IPS-NIHi7 (cell line): Measurements from ENCODE around the gene COMT.

Source experiments
- DNase-seq: peaks from one replicate; pipeline ENCODE4 v3.0.0; 2012; ENCODE audit warnings: mixed read lengths; ENCODE audit errors: extremely low spot score

The COMT gene

DNA sequence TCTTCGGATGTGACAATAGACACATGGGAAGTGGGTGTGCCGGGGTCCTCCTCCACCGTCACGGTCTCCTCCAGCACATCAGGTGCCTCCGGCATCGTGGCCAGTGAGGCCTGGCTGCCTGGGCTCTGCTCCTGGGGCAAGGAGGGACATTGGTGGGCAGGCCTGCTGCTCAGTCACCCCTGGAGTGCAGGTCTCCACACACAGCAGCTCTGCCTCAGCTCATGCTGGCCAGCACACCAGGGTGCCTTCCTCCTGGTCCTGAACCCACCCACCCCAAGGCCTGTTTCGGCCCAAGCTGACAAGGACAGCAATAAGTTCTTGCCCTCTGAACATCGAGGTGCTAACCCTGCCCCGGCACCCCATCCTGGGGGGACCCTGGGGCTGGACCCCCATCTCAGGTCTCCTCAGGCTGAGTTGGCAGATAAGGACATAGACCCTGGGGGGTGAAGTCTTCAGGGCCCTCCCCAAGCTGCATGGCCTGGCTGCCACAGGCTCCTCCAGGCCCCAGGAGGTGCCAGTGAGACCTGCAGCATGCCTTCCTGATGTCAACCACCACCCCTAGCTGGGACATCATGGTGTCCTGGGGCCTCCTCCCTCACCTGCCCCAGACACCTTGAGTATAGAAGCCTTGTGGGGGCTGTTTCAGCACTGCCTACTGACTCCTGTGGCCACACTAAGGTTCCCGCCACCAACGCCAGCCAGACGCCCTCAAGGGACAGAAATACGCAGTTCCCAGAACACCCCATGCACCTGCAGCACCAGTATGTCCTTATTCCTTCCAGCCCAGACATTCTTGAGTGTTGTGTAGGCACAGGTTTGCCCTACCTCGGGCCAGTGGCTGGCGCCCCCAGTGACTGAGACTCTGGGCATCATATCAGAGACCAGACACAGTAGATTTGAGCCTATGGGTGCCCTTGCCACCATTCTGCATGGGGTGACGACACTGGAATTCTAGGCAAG, 40.7 kb downstream of the COMT start:
- DNase-seq: no peak

DNA sequence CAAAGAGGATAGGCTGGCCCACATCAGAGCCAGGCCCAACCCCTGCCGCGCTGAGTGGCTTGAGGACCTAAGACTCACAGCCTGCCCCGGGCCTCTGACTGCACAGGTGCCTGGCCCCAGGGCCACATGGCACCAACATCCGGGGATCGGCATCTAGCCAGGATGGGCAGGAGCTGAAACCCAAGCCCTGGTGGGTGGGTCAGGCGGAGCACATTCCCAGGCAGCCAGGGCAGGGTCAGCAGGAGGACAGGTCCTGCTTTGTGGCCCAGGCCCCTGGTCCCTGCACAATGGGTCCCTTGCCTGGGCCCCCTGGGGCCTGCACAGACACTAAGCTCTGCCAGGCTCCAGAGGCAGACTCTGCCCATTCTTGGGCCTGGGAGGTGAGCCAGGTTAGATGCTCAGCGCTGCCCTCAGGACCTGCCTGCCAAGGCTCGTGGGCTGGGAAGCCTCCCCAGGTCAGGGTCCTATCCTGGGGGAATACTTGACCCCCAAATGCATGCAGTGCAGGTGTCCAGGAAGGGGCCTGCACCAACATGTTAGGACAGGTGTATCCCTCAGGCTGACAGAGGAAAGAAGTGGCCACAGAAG, 41.5 kb downstream of the COMT start:
- no peak for DNase-seq

GRCh38 chr22:19983741-19984140, 42.2 kb downstream of the COMT start:
- DNase-seq: no peak

DNA sequence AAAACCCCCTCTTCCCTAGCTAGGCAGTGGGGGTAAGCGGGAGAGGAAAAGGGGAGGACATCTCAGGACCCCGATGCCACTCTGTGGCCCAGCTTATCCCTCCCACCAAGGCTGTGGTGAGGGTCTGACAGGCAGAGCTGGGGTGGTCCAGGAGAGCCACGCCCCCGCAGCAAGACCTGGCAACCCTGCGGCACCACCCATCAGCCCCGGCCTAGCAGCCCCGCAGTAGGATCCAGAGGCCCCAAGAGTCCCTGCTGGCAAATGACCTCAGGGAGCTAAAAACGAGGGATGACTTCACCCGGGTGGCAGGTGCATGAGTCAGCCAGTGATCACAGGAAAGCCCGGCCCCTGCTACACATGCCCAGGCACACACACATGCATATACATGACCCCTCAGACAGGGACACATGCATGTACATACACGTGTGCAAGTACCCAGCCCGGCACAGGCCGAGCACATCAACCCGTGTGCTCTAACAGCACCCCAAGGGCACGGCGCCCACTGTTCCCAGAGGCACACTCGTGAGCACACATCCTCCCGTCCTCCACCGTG, 42.7 kb downstream of the COMT start:
- DNase-seq: no peak

DNA sequence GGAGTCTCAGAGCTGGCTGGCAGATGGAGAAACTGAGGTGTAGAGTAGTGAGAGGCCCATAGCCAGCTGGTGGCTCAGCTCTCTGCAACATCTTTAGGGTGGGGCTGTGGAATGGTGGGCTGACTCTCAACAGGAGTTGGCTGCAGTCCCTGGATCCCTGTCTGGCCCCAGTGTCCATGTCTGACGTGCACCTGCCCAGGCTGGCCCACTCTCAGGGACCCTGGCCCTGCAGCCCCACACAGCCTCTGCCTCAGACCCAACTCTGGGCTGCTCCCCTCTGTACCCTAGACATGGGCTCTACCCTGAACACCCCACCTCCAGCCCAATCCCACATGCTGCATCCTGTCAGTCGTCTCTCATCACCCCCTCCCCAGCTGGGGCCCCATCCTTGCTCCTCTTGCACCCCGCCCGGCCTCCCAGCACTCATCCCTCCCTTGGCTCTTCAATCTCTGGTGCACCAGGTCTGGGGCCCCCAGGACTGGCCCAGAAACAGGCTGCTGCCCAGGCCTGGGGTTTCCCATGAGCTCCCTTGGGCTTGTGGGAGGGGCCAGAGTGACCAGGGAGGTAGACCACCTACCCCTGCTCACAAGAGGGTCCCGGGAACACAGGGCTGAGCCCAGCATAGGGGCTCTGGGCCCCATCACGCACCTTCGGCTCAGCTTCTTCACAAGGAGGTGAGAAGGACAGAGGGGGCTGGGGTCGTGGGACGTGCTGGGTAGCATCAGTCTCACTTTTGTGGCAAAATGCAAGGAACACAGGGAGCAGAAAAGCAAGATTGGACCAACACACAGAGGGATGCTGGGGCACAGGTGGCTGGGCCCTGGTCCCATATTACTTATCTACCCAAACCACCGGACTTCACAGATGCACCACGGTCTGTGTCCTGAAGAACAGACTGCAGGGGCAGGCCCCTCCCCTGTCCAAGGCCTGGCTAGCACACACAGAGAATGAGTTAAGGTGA, 43.6 kb downstream of the COMT start:
- no peak for DNase-seq

DNA sequence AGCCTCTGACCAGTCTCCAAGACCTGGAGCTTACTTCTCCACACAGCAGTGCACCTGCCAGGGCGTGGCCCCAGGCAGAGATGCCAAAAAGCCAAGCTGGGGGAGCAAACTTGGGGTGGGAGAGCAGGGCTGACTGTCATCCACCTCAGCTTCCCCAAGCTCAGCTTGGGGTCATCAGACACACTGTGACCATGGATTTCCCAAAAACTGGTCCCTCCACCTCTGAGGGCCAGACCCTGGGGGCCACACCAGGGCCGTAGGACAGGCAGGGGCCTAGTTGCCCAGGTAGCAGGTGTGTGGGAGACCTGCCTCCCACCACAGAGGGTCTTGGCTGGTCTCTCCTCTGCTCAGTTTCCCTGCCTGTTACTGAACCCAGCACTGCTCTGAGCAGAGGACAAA, 44.4 kb downstream of the COMT start:
- no peak for DNase-seq

- peak; percentile 99 for DNase-seq
These were observed 45.1 kb downstream of the COMT start for GRCh38 chr22:19986410-19987341.

DNA sequence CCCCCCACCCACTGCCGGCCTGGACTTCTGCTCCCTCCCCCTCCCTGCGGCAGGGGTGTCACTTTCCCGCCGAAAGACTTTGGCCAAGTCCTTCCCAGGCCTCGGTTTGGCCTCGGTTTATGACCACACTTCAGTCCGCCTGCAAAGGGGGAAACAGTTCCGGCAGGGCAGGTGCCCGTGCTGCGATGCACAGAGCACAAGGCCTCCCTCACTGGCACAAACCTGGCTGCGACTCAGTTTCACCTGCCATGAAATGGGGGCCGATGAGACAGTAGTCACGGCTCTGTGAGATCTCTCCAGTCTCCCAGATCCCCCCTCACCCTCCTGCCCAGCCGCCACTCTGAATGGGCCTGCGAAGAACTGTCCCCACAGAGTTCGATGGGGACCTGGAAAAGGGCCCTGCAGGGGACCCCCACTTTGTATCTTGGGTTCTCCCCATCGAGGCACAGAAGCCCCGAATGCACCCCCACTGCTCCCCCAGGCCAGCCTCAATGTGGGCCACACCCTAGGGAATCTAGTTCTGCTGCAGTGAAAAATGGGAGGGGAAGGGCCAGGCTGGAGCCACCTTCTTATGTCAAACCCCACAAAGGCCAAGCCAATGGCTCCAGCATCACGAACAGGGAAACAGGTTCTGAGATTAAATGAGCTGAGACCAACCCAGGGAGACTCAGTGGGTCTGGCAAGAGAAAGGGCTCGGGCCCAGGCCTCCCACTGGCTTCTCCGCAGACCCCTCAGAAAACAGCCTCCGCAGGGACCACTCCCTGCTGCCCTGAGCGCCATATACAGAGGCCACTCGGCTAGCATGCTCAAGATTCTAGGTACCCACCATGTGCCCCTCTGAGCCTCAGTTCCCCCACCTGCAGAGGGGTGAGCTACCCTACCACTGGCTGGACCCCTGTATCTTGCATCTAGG, 46.1 kb downstream of the COMT start:
- DNase-seq: no peak

GRCh38 chr22:19988331-19988808, 46.8 kb downstream of the COMT start:
- DNase-seq: no peak

DNA sequence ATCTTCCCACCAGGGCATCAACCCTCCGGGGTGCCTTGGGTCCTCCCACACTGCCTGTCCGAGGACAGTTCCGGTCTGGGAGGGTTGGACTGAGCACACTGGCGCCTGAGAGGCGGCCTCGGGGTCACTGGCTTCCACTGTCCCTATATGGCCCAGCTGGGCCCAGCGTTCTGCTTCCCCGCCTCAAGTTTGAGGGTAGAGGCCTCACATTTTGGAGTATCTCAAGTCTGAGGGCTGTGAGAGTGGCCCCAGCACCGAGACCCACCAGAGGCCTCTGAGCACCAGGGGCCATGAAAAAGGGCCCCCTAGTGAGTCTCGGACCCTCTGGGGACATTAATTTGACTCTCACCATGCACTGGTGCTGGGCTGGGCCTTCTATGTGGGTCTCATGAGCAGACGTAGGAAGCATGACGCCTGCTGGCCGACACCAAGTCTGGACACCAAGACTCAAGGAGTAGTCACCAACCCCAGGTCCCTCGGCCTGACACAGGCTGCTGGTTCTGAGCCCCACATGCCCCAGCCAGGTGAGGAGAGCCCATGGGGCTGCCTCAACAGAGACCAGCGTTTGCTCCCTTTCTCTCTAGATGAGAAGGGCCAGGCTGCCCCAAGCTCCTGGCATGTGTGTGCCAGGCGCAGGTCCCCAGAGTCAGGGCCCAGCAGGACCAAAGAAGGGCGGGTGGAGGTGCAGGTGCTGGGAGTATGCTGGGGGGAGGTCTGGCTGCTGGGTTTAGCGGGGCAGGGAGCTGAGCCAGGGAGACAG, 47.6 kb downstream of the COMT start:
- DNase-seq: no peak

GRCh38 chr22:19989725-19990067, 48.1 kb downstream of the COMT start:
- no peak for DNase-seq

DNA sequence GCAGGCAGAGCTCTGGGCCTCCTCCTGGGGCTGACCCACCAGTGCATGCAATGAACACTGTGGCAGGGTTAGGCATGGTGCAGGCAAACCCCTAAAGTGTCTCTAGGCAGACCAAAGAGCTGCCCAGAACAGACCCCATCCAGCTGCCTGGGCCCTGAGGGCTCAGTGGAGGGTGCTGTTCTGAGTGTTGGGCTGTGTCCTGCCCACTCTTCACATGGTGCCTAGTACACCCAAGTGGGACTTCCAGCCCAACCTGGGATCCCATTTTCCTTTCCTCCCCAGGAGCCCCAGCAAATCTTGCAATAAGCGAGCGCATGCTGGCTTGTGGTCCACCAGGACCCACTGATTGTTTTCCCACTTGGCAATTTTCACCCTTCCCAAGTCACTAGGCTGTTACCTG, 48.6 kb downstream of the COMT start:
- no peak for DNase-seq

- DNase-seq: no peak
These were observed 49.2 kb downstream of the COMT start for GRCh38 chr22:19990609-19991394.

DNA sequence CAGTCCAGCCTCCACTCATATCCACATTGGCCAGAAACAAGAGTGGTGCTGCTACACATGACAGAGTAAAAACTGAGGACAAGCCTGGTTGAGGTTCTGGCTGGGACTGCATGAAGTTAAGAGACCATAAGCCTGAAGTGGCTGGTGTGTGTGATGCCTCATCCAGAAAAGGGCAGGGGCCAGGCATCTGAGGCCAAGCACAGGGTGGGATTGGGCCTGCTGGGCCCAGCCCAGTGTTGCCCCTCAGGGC, 49.7 kb downstream of the COMT start:
- no peak for DNase-seq

DNA sequence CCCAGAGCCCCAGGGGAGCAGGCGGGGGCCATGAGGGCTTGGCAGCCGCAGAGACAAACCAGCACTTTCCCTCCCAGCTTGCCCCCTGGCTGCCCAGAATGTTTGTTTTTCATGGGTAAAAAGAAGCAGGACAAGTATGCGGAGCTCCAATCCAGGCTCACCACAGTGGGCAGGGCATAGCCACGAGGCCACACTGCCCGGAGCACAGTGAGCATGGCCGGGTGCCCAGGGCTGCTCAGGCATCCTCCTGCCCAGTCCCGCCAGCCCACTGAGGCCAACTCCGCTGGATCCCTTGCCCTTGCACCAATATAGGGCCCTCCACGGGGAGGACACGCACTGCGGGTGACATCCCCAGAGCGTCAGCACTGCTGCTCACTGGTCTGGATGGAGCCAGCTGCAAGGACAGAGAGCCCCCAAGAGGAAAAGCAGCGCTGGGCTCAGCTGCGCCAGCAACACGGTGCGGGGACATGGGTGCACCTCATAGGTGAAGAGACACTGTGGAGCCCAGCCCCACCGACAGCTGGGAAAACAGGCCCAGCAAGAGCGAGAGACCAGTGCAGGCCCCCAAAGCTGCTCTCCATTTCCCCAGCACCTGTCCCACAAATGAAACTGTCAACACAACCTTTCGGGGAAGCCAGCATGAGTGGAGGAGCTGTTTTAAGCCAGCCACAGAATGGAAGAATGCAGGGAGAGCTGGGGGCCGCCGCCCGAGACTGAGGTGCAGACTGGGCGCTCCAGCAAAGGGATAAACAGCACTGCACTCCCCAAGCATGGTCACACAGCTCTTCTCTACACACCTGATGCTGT, 50.3 kb downstream of the COMT start:
- no peak for DNase-seq

GRCh38 chr22:19992481-19992911, 50.9 kb downstream of the COMT start:
- DNase-seq: no peak

DNA sequence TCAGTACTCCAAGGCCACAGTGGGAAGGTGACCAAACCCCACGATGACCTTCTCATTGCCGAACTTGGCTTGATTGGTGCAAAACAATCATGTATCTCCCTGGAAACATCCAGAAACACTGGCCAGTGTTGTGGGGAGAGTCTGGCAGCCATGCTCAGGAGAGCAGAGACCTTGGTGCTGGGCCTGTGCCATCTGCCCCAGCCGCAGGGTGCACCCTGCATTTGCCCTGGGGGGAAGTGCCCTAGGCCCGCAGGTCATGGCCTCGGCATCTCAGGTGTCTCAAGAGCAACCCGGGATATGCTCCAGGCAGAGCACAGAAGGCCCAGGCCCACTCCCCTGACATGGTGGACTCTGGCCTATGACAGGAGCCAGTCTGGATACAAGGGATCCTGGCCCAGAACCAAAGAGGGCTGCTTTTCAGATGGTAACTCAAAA, 51.4 kb downstream of the COMT start:
- DNase-seq: no peak
